HepG2 (cell line): Measurements from ENCODE around the gene CAPN9. TPM values are rescaled to one million over a fixed set of nuclear protein-coding genes. Genes with fewer than 3 reads are reported as not detected.

Experiments
- GTF3A ChIP-seq: sonication (generic); formaldehyde crosslinking; conservative IDR thresholded peaks from 2 replicates; pipeline ENCODE4 v1.4.0; 2020; ENCODE audit warnings: mild to moderate bottlenecking, missing genetic modification reagents
- HOXD1 ChIP-seq: sonication (generic); formaldehyde crosslinking; IDR thresholded peaks from 2 replicates; pipeline ENCODE4 v1.5.0; 2020; ENCODE audit warnings: missing genetic modification reagents
- MAFF ChIP-seq: IDR thresholded peaks from 2 replicates; pipeline ENCODE4 v1.6.1; 2011; ENCODE audit warnings: low read depth, low read length, improper control_type of control experiment
- MEIS2 ChIP-seq: sonication (generic); formaldehyde crosslinking; IDR thresholded peaks from 2 replicates; pipeline ENCODE4 v1.9.0; 2021; ENCODE audit warnings: mild to moderate bottlenecking, missing genetic modification reagents
- NRL ChIP-seq: sonication (generic); formaldehyde crosslinking; IDR thresholded peaks from 2 replicates; pipeline ENCODE4 v1.5.0; 2020; ENCODE audit warnings: missing genetic modification reagents, mild to moderate bottlenecking, moderate library complexity, borderline replicate concordance
- RFX5 ChIP-seq: IDR thresholded peaks from 2 replicates; pipeline ENCODE4 v1.6.1; 2011; ENCODE audit warnings: low read depth, low read length, improper control_type of control experiment
- SALL2 ChIP-seq: sonication (generic); formaldehyde crosslinking; IDR thresholded peaks from 2 replicates; pipeline ENCODE4 v1.8.1; 2023; ENCODE audit warnings: mild to moderate bottlenecking, missing genetic modification reagents, inconsistent platforms
- SP1 ChIP-seq, 2 experiments: fragments of 450-650 bp in 1 of 2; sonication (generic) in 1 of 2; formaldehyde crosslinking in 1 of 2; IDR thresholded peaks; 2 replicates each; pipeline versions ENCODE4 v1.4.0 to v1.6.1; 2016 to 2020; ENCODE audit warnings: missing genetic modification reagents in 1 of 2
- TCF12 ChIP-seq, 2 experiments: fragments of 450-650 bp in 1 of 2; sonication (generic) in 1 of 2; formaldehyde crosslinking in 1 of 2; IDR thresholded peaks; 2 replicates each; pipeline versions ENCODE4 v1.6.1 to v1.8.0; 2017 to 2022; ENCODE audit warnings: antibody characterized with exemption in 1 of 2, mild to moderate bottlenecking in 1 of 2, missing genetic modification reagents in 1 of 2, moderate library complexity in 1 of 2
- ZBTB43 ChIP-seq: sonication (generic); formaldehyde crosslinking; conservative IDR thresholded peaks from 2 replicates; pipeline ENCODE4 v1.4.0; 2020; ENCODE audit warnings: missing genetic modification reagents
- polyA plus RNA-seq, 8 experiments: library from polyadenylated mRNA; depleted of rRNA in 3 of 8; stranded (reverse) in 7 of 8; unstranded in 1 of 8; fragments of >200 nt; fragmentation: Illumina TruSeq in 4 of 8; extraction: Trizol in 4 of 8; gene quantifications; 2 replicates each; pipeline versions ENCODE4 v1.2.1 to v1.2.3, GENCODE V29; 2011 to 2016; ENCODE audit warnings: low read depth in 4 of 8, missing spikeins in 1 of 8, mixed read lengths in 1 of 8; ENCODE audit not compliant: insufficient read depth in 1 of 8
- total RNA-seq, 5 experiments: library from RNA; depleted of rRNA; stranded (reverse); fragments of >200 nt; fragmentation: Illumina TruSeq; extraction: Trizol; gene quantifications; 2 replicates each; pipeline ENCODE4 v1.2.3, GENCODE V29; 2016; ENCODE audit warnings: low read depth in 1 of 5
- TF ChIP-seq, protein P1 (sequence below): sonication (generic); formaldehyde crosslinking; IDR thresholded peaks from 2 replicates; pipeline ENCODE4 v1.4.0; 2020; ENCODE audit warnings: missing genetic modification reagents, borderline replicate concordance
- TF ChIP-seq, protein P2 (sequence below): sonication (generic); formaldehyde crosslinking; IDR thresholded peaks from 2 replicates; pipeline ENCODE4; 2020; ENCODE audit warnings: missing genetic modification reagents, mild to moderate bottlenecking, borderline replicate concordance
- TF ChIP-seq, protein P3 (sequence below): sonication (generic); formaldehyde crosslinking; IDR thresholded peaks from 2 replicates; pipeline ENCODE4 v1.5.0; 2020; ENCODE audit warnings: mild to moderate bottlenecking, missing genetic modification reagents, borderline replicate concordance
- TF ChIP-seq, protein P4 (sequence below): IDR thresholded peaks from 2 replicates; pipeline ENCODE4 v1.6.1; 2016; ENCODE audit warnings: missing genetic modification reagents, missing compliant biosample characterization

The CAPN9 gene
- total and polyA plus RNA-seq, 2 of the 13 experiments (the other 11 are each of a cell fraction or from before 2014, with no cell fraction given): 0.04 to 0.31 TPM

DNA sequence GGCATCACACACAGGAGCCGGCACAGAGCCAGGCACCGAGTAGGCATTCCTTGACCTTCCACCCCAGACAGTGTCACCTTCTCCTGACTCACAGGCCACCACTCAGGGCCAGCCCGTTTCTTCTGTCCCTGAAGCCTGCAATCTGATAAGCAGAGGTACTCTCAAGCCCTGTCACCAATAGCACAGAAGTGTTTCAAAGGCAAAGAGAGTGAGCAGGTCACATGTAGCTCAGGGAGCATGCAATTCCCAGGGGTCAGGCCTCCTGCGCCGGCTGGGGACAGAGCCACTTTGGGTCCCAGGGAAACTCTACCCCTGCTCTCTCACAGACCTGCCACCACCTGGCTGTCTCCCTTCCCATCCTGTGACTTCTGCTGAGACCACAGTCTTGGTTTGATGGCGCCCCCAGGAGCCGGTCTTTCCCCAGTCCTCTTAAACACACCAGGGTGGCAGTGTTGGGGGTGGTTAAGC, 13.2 kb downstream of the CAPN9 start (continued):
- TF ChIP-seq, protein P1, sequence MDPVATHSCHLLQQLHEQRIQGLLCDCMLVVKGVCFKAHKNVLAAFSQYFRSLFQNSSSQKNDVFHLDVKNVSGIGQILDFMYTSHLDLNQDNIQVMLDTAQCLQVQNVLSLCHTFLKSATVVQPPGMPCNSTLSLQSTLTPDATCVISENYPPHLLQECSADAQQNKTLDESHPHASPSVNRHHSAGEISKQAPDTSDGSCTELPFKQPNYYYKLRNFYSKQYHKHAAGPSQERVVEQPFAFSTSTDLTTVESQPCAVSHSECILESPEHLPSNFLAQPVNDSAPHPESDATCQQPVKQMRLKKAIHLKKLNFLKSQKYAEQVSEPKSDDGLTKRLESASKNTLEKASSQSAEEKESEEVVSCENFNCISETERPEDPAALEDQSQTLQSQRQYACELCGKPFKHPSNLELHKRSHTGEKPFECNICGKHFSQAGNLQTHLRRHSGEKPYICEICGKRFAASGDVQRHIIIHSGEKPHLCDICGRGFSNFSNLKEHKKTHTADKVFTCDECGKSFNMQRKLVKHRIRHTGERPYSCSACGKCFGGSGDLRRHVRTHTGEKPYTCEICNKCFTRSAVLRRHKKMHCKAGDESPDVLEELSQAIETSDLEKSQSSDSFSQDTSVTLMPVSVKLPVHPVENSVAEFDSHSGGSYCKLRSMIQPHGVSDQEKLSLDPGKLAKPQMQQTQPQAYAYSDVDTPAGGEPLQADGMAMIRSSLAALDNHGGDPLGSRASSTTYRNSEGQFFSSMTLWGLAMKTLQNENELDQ: no peak
- TF ChIP-seq HOXD1 (CRISPR knock-in tag) (no peak), SP1 (IDR thresholded peaks at IDR 0.05) (no peak), SP1 (CRISPR knock-in tag; IDR thresholded peaks at IDR 0.05) (no peak), RFX5 (no peak), NRL (CRISPR knock-in tag) (no peak), ZBTB43 (CRISPR knock-in tag) (no peak), GTF3A (no peak), SALL2 (no peak), TCF12 (IDR thresholded peaks at IDR 0.05) (no peak), TCF12 (CRISPR knock-in tag; IDR thresholded peaks at IDR 0.05) (no peak), MAFF (no peak), MEIS2 (CRISPR knock-in tag) (peak; percentile 70; the same call in 1 of the 2 replicates)
- TF ChIP-seq, protein P2, sequence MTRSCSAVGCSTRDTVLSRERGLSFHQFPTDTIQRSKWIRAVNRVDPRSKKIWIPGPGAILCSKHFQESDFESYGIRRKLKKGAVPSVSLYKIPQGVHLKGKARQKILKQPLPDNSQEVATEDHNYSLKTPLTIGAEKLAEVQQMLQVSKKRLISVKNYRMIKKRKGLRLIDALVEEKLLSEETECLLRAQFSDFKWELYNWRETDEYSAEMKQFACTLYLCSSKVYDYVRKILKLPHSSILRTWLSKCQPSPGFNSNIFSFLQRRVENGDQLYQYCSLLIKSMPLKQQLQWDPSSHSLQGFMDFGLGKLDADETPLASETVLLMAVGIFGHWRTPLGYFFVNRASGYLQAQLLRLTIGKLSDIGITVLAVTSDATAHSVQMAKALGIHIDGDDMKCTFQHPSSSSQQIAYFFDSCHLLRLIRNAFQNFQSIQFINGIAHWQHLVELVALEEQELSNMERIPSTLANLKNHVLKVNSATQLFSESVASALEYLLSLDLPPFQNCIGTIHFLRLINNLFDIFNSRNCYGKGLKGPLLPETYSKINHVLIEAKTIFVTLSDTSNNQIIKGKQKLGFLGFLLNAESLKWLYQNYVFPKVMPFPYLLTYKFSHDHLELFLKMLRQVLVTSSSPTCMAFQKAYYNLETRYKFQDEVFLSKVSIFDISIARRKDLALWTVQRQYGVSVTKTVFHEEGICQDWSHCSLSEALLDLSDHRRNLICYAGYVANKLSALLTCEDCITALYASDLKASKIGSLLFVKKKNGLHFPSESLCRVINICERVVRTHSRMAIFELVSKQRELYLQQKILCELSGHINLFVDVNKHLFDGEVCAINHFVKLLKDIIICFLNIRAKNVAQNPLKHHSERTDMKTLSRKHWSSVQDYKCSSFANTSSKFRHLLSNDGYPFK: no peak
- TF ChIP-seq, protein P3, sequence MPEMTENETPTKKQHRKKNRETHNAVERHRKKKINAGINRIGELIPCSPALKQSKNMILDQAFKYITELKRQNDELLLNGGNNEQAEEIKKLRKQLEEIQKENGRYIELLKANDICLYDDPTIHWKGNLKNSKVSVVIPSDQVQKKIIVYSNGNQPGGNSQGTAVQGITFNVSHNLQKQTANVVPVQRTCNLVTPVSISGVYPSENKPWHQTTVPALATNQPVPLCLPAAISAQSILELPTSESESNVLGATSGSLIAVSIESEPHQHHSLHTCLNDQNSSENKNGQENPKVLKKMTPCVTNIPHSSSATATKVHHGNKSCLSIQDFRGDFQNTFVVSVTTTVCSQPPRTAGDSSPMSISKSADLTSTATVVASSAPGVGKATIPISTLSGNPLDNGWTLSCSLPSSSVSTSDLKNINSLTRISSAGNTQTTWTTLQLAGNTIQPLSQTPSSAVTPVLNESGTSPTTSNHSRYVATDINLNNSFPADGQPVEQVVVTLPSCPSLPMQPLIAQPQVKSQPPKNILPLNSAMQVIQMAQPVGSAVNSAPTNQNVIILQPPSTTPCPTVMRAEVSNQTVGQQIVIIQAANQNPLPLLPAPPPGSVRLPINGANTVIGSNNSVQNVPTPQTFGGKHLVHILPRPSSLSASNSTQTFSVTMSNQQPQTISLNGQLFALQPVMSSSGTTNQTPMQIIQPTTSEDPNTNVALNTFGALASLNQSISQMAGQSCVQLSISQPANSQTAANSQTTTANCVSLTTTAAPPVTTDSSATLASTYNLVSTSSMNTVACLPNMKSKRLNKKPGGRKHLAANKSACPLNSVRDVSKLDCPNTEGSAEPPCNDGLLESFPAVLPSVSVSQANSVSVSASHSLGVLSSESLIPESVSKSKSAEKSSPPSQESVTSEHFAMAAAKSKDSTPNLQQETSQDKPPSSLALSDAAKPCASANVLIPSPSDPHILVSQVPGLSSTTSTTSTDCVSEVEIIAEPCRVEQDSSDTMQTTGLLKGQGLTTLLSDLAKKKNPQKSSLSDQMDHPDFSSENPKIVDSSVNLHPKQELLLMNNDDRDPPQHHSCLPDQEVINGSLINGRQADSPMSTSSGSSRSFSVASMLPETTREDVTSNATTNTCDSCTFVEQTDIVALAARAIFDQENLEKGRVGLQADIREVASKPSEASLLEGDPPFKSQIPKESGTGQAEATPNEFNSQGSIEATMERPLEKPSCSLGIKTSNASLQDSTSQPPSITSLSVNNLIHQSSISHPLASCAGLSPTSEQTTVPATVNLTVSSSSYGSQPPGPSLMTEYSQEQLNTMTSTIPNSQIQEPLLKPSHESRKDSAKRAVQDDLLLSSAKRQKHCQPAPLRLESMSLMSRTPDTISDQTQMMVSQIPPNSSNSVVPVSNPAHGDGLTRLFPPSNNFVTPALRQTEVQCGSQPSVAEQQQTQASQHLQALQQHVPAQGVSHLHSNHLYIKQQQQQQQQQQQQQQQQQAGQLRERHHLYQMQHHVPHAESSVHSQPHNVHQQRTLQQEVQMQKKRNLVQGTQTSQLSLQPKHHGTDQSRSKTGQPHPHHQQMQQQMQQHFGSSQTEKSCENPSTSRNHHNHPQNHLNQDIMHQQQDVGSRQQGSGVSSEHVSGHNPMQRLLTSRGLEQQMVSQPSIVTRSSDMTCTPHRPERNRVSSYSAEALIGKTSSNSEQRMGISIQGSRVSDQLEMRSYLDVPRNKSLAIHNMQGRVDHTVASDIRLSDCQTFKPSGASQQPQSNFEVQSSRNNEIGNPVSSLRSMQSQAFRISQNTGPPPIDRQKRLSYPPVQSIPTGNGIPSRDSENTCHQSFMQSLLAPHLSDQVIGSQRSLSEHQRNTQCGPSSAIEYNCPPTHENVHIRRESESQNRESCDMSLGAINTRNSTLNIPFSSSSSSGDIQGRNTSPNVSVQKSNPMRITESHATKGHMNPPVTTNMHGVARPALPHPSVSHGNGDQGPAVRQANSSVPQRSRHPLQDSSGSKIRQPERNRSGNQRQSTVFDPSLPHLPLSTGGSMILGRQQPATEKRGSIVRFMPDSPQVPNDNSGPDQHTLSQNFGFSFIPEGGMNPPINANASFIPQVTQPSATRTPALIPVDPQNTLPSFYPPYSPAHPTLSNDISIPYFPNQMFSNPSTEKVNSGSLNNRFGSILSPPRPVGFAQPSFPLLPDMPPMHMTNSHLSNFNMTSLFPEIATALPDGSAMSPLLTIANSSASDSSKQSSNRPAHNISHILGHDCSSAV (CRISPR knock-in tag): no peak
- TF ChIP-seq, protein P4, sequence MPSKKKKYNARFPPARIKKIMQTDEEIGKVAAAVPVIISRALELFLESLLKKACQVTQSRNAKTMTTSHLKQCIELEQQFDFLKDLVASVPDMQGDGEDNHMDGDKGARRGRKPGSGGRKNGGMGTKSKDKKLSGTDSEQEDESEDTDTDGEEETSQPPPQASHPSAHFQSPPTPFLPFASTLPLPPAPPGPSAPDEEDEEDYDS (CRISPR knock-in tag): no peak
